Breast epithelium (tissue), 3 donors: ENCODE data around the gene CHPT1.

Experiments used
- CTCF ChIP-seq, 3 donors: fragments of 450-650 bp; IDR thresholded peaks; one replicate each; pipeline ENCODE4 v1.5.1; 2016 to 2017; ENCODE audit warnings: antibody characterized with exemption in 3 of 3, mild to moderate bottlenecking in 3 of 3, moderate library complexity in 3 of 3
- POLR2AphosphoS5 ChIP-seq, 3 donors: sonication (generic); formaldehyde crosslinking; IDR thresholded peaks; one replicate each; pipeline ENCODE4 v1.6.1; 2017; ENCODE audit warnings: antibody characterized with exemption in 3 of 3

GRCh38 chr12:101746661-101747060 is 49.2 kb downstream of the CHPT1 start:
- TF ChIP-seq CTCF (IDR thresholded peaks at IDR 0.05) (no peak), POLR2AphosphoS5 (IDR thresholded peaks at IDR 0.05) (no peak)
